Measurements from ENCODE around the gene HLA-DPA1.
A peak's percentile ranks its signal among the peaks of the same experiment; 100 is the strongest.
"Not testable (repeated sequence)": the region's sequence is repeated elsewhere in the genome, so short reads cannot be mapped to it uniquely, and the experiment has no call there.

Gene HLA-DPA1

DNA sequence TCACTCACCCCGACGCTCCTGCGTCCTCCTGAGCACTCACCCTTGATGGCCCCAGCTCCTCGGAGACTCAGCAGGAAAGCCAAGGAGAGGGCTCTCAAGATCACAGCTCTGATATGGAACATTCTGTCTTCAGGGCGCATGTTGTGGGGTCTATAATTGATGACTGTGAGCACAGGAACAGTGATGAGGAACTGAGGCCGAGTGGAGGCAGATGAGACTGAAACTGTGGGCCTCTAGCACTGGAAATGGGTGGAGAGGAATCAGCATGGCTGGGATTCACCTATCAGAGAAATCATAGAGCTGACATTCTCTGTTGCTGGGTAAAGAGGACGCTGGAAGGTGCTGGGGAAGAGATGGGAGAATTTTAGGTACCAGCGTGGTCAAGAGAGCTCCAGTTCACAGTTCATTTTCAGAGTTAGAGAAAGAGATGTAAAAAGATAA is at the start of gene HLA-DPA1:
HLA-DPA1 (minus strand) TSS at position 219 of the 441 bp plus-strand sequence.
- no peak for DNase-seq

DNA sequence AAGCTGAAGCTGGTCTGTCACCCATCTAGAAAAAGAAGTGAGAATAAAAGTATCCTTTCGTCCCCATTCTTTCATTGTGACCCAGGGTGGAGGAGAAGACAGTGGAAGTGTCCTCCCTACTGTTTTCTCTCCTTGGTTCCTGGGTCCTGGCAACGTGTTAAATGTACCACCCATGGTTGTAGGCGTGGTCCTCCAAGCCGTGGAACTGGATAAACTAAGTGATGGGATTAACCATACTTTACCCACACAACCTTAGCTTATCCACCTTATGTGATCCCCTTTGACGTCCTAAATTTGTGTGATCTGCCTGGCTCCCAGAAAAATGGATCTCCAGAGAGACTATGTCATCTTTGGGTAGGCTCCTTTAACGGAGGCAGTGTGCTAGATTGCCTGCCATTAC is 49.7 kb upstream of the HLA-DPA1 start:
- no peak for DNase-seq

DNA sequence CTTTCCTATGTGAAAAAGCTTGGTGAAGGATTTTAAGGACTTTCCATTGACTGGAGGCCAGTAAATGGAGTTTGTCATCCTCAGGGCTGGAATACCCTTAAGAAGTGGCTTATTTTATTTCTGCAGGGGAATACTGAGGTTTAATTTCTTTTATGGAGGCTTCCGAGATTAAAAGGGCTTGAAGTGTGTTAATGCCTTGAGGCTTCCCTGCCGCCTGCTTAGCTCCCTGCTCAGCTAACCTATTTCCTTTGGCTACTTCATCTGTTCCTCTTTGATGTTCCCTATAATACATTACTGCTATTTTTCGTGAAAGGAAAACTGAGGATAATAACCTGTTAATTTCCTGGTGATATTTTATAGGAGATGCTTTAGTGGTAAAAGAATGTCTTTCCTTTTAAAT is 46.6 kb upstream of the HLA-DPA1 start:
- no peak for DNase-seq

DNA sequence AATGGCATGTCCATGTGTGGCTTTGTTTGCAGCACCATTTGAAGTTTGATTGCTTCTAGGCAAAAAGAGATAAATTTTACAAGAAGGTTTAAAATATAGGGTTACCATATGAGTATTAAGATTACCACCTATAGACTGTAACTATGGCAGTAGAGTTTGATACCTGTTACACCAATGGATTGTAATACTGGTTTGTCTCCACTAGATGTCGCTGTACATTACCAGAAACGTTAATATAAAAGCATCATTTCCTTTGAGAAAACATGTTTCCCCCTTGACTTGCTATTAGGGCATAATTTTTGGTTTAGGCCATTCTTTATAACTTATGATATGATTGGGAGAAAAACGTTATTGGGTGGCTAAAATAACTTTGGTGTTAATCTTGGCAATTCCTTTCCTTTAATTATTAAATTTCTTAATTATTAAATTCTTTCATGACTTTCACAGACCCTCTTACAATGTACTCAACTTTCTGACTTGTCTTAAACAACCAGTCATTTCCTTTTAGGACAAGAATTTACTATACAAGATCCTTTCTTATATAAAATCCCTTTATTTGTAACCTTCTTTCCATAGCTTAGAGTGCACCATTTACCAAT is 45.2 kb upstream of the HLA-DPA1 start:
- DNase-seq, result peak; percentile 57

DNA sequence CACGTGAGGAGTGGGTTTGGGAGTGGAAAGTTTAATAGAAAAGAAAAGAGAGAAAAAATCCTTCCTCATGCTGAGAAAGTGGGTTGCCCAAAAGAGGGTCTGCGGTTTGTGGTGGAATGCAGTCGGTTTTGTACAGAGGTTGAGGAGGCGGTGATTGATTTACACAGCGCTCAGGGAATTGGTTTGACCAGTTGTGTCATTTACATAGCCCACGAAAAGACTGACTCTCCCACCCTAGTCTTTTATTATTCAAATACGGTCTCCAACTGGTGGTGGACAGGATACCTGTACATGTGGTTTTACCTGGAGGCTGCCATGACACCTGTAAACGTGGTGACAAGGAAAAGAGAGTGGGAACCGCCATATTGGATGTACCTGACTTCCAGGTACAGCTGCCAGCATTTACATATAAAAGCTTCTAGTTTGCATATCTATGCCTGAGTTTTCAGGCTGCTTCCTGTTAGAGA is 44.4 kb upstream of the HLA-DPA1 start:
- no peak for DNase-seq

DNA sequence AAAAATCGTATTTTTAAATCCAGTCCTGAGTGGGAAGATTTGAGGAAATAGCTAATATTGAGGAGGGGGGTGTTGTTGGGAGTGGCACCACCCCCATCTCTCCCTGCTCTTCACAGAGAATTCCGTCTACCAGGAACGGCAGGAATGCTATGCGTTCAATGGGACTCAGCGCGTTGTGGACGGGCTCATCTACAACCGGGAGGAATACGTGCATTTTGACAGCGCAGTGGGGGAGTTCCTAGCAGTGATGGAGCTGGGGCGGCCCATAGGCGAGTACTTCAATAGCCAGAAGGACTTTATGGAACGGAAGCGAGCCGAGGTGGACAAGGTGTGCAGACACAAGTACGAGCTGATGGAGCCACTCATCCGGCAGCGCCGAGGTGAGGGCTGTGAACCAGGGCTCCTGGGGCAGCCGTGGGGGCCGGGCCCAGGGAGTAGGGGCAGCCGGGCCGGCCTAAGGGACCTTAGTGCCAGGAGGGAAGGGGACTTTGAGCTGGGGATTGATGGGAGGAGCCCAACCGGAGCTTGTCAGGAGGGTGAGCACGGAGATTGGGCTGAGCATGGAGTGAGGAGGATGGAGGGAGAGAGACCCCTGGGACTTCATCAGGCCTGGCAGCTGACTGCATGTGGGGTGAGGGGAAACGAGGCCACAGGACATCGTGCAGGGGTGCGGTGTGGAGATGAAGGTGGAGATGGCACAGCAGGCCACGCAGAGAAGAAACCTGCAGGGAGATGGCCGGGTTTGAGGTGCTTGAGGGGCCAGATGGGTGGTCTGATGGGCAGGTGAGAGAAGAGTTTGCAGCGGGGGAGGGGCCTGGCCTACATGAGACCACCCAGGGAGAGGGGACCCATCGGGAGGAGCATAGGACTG is 43.6 kb upstream of the HLA-DPA1 start:
- DNase-seq, result peak; percentile 41

DNA sequence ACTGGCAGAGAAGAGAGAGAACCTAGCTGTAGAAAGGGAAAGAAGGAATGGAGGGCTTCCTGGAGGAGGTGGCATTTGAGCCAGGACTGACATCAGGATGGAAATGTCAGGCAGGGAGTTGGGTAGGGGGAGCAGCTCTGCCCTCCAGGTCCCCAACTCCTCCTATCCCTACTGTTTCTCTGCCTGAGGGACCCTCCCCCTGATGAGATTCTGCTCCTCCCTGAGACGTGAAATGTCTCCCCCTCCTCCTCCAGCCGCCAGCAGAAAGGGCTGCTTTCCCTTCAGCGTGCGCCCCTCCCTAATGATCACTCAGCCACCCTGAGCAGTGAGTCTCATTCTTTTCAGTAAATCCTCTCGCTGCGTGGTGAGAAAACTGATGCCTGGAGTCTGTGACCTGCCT is 43.0 kb upstream of the HLA-DPA1 start:
- no peak for DNase-seq

DNA sequence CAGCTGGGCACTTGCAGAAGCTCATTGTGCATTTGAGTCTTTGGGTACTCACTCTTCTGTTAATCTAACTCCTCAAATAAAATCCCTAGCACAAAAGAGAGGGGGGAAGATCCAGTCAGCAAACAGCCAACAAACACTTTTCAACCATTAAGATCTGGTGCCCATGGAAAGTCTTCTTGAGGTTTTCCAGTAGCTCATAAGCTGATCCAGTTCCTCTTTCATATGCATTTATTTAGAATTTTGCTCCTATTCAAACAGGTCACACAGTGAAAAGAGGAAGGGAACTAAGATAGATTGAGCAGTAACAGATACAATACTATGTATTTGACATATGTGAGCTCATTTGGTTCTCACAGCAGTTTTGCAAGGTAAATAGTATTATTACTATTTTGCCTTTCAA is 41.0 kb upstream of the HLA-DPA1 start:
- DNase-seq, result no peak

DNA sequence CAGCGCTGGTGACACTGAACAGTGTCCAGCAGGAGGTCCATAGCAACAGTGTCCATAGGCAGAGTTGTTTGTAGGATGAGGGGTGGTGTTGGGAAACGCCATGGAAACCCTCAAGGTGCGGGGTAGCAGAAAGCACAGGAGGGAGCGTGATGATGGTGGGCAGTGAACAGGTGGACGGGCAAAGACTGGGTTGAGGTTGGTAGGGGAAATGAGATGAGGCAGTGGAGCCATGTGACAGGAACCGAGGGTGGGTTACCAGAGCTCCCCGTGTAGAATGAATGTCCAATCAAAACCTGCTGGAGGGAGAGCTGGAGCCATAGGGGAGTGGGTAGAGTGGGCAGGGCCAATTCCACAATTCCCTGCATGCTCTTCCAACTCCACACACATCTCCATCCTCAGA is 40.3 kb upstream of the HLA-DPA1 start:
- no peak for DNase-seq

DNA sequence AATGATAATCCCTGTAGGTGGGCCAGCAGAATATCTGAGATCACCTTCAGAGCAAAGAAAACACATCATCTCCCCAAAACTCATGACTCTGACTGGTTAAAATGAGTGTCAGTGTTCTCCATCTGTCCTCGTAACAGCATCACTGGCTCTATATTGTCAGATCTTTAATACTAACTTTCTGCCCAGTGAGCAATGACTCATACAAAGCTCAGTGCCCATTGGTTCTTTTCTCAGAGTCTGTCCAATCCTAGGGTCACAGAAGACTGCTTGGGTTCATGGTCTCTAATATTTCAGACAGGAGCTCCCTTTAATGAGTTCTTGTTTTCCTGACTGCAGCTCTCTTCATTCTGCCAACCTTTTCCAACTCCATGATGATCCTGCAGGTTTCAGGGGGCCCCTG is 38.7 kb upstream of the HLA-DPA1 start:
- peak; percentile 36 for DNase-seq

DNA sequence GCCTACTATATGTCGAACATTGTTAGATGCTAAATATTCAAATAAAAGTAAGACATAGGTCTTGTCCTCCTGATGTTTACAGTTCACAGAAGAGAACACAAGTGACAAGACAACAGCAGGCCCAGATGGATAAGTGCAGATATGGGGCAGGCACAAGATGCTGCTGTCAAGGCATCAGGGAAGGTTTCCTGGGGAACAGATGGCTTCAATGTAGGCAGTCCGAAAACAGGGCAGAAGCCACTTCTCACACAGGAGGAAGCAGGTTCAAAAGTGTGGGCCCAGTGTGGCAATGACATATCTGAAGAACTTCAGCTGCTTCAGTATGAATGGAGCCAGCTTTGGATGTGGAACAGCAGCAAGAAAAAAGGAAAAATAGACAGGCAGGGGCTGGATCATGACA is 34.9 kb upstream of the HLA-DPA1 start:
- no peak for DNase-seq

DNA sequence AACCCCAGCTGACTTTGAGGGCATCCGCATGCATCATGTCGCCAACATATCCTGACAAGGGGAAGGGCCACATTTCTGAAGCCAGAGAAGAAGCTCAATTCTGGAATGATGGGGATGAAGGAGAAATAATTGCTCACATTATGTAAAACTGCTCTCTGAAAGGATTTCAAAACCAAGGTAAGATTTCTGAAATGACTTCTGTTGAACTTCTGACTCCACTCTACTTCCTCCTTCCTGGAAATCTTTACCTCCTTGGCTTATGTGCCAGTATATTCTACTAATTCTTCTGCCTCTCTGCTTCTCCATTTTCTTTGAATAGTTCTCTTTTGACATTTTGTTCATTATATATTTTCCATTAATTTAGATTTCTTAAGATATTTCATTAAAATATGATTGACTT is 34.2 kb upstream of the HLA-DPA1 start:
- no peak for DNase-seq

DNA sequence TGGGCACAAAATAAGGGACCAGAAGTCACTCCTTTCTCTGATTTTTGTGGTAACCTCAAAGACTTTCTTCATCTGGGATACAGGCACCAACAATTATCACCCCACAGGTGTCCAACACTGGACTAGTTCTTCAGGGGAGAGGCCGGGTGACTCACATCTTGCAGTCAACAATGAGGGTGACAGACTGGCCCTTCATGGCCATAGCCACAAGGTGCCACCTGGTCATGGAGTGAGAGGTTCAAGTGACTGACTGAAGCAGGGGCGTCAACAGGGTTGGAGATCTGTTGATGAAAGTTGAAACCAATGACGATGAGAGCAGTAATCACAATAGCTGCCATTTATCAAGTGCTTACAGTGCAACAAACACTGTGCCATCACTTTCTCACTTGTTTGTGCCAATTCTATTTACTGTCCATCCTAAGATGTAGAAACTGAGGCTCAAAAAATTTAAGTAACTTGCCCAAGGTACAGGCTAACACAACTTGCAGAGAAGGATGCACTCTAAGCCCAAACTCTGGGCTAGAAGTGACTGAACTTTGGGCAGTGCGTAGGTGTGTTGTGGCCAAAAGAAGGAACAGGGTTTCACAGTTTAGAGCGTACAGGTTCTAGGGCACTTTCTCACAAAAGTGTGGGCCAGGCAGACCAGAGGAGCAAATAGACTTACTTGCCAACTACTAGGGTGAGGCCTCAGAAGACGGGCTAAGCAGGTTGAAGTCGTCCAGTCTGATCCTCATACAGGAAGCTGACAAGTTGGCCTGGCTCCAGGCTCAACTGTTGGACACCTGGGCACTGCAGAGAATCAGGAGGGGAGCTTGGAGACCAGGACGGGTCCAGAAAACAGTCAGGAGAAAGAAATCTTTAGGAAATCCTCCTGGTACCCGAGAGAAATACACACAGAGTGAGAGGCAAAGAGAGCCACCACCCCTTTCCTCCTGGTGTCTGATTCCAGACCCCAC is 32.7 kb upstream of the HLA-DPA1 start:
- DNase-seq, result no peak

DNA sequence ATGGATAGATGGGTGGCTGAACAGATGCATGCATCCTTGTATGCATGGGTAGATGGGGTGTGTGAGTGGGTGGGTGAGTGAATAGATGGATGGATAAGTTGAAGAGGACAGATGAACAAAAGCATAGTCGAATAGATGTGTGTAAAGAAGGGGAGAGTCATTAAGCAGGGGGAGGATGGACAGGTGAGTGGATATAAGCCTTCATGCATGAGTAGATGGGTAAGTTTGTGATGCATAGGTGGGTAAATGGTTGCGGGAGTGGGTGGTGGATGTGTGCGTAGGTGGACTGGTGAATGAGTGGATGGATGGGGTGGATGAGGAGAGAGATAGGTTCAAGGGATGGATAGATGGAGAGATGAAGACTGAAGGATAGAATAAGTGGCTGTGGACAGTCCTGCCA is 31.9 kb upstream of the HLA-DPA1 start:
- no peak for DNase-seq

DNA sequence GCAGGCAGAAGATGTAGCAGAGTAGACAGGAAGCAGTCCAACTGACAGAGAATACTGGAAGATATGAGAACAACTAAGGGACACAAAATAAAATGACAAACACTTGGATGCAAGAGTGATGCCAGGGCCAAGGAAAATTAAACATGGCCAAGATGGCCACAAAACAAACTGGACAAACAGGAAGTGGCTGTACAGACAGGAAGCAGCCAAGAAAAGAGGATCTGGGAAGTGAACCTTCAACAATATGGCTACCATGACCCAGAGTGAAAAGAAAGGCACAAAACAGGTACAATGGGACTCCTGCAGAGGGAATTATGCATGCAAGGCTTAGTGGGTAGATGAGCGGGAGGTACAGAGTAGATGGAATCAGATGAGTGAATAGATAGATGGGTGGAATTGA is 31.4 kb upstream of the HLA-DPA1 start:
- no peak for DNase-seq

DNA sequence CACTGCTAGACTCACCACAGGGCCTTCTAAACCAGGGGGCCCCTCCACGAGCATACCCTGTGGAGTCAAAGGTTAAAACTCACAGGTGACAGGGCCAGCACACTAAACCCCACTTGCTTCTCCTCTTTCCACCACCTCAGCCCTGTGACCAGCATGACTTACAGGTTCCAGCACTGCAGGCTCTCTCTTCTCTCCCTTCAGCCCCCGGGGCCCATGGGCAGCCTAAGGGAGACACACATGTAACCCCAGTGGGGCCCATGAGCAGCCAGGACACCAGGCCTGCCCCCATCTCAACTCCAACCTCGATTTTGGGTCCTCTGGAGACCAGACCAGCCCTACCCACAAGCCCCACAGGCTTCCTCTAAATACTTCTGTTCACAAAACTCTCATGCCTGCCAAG is 30.3 kb upstream of the HLA-DPA1 start:
- no peak for DNase-seq

DNA sequence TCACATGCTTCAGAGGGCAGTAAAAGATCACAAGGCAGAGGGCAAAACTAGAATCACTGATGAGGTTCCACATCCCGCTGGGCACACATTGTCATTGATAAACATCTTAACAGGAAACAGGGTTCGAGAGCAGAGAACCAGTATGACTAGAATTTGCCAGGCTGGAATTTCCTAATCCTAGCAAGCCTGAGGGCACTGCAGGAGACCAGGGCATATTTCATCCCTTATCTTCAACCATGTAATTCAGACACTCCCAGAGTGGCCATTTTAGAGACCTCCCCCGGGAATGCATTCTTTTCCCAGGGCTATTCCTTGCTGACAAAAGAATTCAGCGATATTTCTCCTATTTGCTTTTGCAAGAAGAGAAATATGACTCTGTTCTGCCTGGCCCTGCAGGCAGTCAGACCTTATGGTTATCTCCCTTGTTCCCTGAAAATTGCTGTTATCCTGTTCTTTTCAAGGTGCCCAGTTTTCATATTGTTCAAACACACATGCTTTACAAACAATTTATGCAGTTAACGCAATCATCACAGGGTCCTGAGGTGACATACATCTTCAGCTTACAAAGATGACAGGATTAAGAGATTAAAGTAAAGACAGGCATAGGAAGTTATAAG is 27.8 kb upstream of the HLA-DPA1 start:
- DNase-seq, result not testable (repeated sequence)

DNA sequence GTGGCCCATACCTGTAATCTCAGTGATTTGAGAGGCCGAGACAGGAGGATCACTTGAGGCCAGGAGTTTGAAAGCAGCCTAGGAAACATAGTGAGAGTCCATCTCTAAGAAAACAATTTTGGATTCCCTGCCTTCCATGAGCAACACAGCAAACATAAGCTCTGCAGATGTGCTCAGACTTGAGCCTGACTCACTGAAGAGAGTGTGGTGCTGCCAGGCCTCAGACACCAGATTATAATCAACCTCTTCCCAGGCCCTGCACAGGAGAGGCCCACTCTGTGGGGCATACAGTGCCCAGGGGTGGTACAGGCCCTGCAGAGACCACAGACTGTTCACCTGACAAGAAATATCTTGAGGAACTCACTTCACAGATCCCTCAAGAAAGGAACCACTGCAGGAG is 22.2 kb upstream of the HLA-DPA1 start:
- no peak for DNase-seq

DNA sequence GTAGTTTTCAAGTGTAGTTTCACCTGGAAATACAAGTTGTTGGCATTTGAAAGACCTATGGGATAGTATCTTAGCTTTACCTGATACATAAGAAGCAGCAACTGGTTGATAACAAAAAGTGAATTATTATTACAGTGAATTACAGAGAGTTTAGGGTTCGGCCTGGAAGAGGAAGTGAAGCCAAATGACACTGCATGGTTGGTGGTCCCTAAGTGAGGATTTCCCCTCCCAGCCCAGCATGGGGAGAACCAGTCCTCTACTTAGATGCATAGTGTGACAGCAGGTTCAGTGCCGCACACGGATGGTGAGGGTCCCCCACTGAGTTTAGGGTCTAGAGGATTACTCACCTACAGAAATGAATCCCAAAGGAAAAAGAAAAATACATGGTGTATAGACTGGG is 20.4 kb upstream of the HLA-DPA1 start:
- DNase-seq, result no peak

DNA sequence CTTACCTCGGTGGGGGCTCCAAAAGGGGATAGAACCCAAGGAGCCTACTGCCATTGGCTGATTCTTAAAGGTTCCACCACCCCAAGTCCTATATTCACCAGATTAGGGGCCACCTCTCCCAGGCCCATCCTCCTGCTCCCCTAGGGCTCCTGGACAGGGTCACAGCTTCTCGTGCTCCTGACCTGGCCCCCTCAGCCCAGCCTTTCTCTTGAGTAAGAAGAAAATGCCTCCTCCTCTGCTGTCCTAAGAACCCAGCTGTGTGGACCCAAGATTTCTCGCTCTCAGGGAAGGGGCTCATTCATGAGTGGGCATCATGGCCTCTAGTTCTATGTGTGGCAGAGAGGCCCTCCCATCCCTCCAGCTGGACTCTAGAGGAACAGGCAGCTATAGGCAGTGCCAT is 18.9 kb upstream of the HLA-DPA1 start:
- no peak for DNase-seq

DNA sequence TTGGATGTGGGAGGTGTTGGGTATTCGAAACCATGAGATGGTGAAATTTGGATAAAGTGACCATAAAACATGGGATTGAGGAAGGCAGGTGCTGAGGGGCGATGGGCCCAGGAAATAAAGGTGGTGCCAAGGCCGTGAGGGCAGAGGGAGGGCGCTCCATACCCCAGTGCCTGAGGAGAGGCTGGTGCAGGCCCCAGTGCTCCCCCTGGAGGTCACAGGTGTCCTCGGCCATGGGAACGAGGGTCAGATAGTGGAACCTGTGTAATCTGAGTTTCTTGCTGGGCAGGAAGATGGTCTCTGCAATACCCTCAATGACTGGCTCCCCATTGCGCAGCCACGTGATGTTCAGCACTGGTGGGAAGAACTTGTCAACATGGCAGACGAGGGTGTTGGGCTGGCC is 18.5 kb upstream of the HLA-DPA1 start:
- DNase-seq, result no peak

DNA sequence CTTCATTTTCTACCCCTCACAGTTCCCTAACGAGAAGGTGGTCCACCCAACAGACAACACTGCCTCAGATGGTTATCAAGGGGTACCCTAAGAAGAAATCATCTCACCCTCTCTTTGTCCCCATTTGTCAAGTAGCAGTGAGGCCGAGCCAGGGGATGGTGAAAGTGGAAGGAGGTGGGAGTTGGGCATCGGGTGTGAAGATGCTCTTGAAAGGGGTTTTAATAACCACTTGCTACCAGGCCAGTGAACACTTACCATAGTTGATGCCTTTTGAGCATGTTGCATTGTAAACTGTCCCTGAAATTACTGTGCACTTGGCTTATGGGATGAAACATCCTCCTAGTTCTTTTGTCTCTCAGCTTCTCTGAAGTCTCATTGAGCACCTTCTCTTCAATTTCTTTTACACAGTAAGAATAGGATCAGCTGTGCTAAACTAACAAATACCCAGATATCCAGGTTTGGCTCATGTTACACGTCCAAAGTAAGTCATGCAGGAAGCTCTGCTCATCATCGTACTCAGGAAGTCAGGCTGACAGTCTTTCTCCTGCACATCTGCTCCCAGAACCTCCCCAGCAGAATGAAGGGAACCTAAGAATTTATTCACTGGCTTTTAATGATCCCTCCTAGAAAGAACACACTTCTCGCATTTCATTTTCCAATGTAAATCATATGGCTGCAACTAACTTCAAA is 15.6 kb upstream of the HLA-DPA1 start:
- DNase-seq, result no peak

Measured in NCI-H2227 treated with DMSO at 0.1 percent for 48 hours (cell line).